GM21786 (cell line): ENCODE measurements around the gene IGSF9B.

Source experiments
- ATAC-seq: cut with Tn5 transposase; IDR thresholded peaks from one replicate; pipeline ENCODE4 v1.9.1; 2021; ENCODE audit not compliant: unreplicated experiment

Gene IGSF9B

GRCh38 chr11:133902506-133902905 is 54.3 kb downstream of the IGSF9B start:
- ATAC-seq, result no peak

GRCh38 chr11:133901999-133902398 is 54.8 kb downstream of the IGSF9B start:
- ATAC-seq, result no peak

- no peak for ATAC-seq
Observed at GRCh38 chr11:133901316-133901715, 55.5 kb downstream of the IGSF9B start.

- ATAC-seq, result no peak
Observed at GRCh38 chr11:133900176-133901105, 56.3 kb downstream of the IGSF9B start.

GRCh38 chr11:133898770-133899115 is 58.0 kb downstream of the IGSF9B start:
- no peak for ATAC-seq

GRCh38 chr11:133898031-133898769 is 58.6 kb downstream of the IGSF9B start:
- ATAC-seq, result peak; percentile 44

GRCh38 chr11:133897331-133897650 is 59.5 kb downstream of the IGSF9B start:
- ATAC-seq, result no peak

- no peak for ATAC-seq
Observed at GRCh38 chr11:133896642-133897330, 60.0 kb downstream of the IGSF9B start.

GRCh38 chr11:133896028-133896427 is 60.7 kb downstream of the IGSF9B start:
- peak; percentile 34 for ATAC-seq

GRCh38 chr11:133895551-133895950 is 61.2 kb downstream of the IGSF9B start:
- peak; percentile 27 for ATAC-seq

- peak; percentile 68 for ATAC-seq
Observed at GRCh38 chr11:133895061-133895479, 61.7 kb downstream of the IGSF9B start.

GRCh38 chr11:133893381-133893780 is 63.4 kb downstream of the IGSF9B start:
- ATAC-seq, result no peak

GRCh38 chr11:133892584-133893380 is 64.0 kb downstream of the IGSF9B start:
- ATAC-seq, result no peak

GRCh38 chr11:133892126-133892525 is 64.6 kb downstream of the IGSF9B start:
- no peak for ATAC-seq

GRCh38 chr11:133889893-133890292 is 66.9 kb downstream of the IGSF9B start:
- ATAC-seq, result no peak

- ATAC-seq, result no peak
Observed at GRCh38 chr11:133889188-133889587, 67.6 kb downstream of the IGSF9B start.

- ATAC-seq, result no peak
Observed at GRCh38 chr11:133887692-133888332, 69.0 kb downstream of the IGSF9B start.

GRCh38 chr11:133886029-133886428 is 70.7 kb downstream of the IGSF9B start:
- no peak for ATAC-seq

GRCh38 chr11:133872160-133872559 is 84.6 kb downstream of the IGSF9B start:
- no peak for ATAC-seq

GRCh38 chr11:133867456-133867855 is 89.3 kb downstream of the IGSF9B start:
- no peak for ATAC-seq
